Osteocyte (in vitro differentiated cells): ENCODE measurements around the gene TNFRSF1A. TPM values are rescaled to one million over a fixed set of nuclear protein-coding genes. Genes with fewer than 3 reads are reported as not detected.
A peak's percentile ranks its signal among the peaks of the same experiment; 100 is the strongest.

Source experiments
- DNase-seq: peaks from one replicate; pipeline ENCODE4 v3.0.0; 2021; ENCODE audit warnings: mixed read lengths; ENCODE audit not compliant: unreplicated experiment; ENCODE audit errors: extremely low spot score
- H3K27ac Mint-ChIP-seq: one replicate; pipeline ENCODE4 v1.8.0; 2021; ENCODE audit warnings: mild to moderate bottlenecking, mixed read lengths; ENCODE audit not compliant: unreplicated experiment
- H3K27me3 Mint-ChIP-seq: one replicate; pipeline ENCODE4 v1.8.0; 2021; ENCODE audit warnings: mixed read lengths; ENCODE audit not compliant: unreplicated experiment
- H3K36me3 Mint-ChIP-seq: one replicate; pipeline ENCODE4 v1.8.0; 2021; ENCODE audit warnings: mixed read lengths; ENCODE audit not compliant: unreplicated experiment
- H3K4me1 Mint-ChIP-seq: one replicate; pipeline ENCODE4 v1.8.0; 2021; ENCODE audit warnings: mixed read lengths; ENCODE audit not compliant: unreplicated experiment
- H3K4me3 Mint-ChIP-seq: one replicate; pipeline ENCODE4 v1.8.0; 2021; ENCODE audit warnings: mild to moderate bottlenecking, moderate library complexity, mixed read lengths; ENCODE audit not compliant: unreplicated experiment
- H3K9me3 Mint-ChIP-seq: one replicate; pipeline ENCODE4 v1.8.0; 2021; ENCODE audit warnings: mixed read lengths; ENCODE audit not compliant: unreplicated experiment
- CTCF ChIP-seq: fragments of 200-600 bp; sonication (generic); IDR thresholded peaks from 2 replicates; pipeline ENCODE4 v1.5.0; 2021; ENCODE audit warnings: antibody characterized with exemption, mild to moderate bottlenecking, moderate library complexity
- total RNA-seq: library from RNA; stranded (reverse); gene quantifications from 2 replicates; pipeline ENCODE4 v1.2.1, GENCODE V29; 2021

Gene TNFRSF1A
- total RNA-seq, 1 donor from 2014 or later = 170 TPM

GRCh38 chr12:6367065-6367968 lies 25.4 kb upstream of the TNFRSF1A start:
- Mint-ChIP-seq H3K4me3 (no peak overlapping the region), H3K9me3 (no peaks in the 10 kb centered on the region), H3K27ac (no peak overlapping the region), H3K36me3 (no peaks in the 10 kb centered on the region), H3K27me3 (no peaks in the 10 kb centered on the region), H3K4me1 (peaks cover 43% of the 10 kb centered on the region)
- no peak for DNase-seq
- TF ChIP-seq CTCF = peak; percentile 32

DNA sequence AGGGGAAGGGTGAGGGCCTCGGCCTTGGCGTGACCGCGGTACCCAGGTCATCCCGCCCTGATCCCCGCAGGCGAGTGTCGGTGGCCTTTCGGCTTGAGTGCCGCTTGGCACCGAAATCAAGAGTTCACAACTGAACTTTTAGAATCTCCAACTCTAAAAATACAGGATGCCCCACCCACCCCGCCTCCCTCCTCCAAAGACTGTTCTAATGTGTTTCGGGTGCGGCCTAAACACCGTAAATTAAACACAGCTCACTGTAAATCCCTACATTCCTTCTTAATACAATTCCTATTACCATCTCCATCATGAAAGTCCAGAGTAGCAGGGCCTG lies 22.1 kb upstream of the TNFRSF1A start:
- no peaks in the 10 kb centered on the region for H3K27me3 Mint-ChIP-seq
- no peaks in the 10 kb centered on the region for H3K9me3 Mint-ChIP-seq
- no peak for DNase-seq
- H3K27ac Mint-ChIP-seq = no peak overlapping the region
- H3K4me1 Mint-ChIP-seq = peaks cover 38% of the 10 kb centered on the region
- no peaks in the 10 kb centered on the region for H3K36me3 Mint-ChIP-seq
- TF ChIP-seq CTCF = no peak
- H3K4me3 Mint-ChIP-seq = no peak overlapping the region

- no peak for DNase-seq
- H3K4me1 Mint-ChIP-seq = peaks cover 35% of the 10 kb centered on the region
Measured at GRCh38 chr12:6363330-6364043, 21.6 kb upstream of the TNFRSF1A start.

GRCh38 chr12:6363010-6363329 lies 21.1 kb upstream of the TNFRSF1A start:
- no peak for TF ChIP-seq CTCF
- H3K4me3 Mint-ChIP-seq = no peak overlapping the region
- DNase-seq = no peak
- H3K9me3 Mint-ChIP-seq = no peaks in the 10 kb centered on the region
- no peak overlapping the region for H3K27ac Mint-ChIP-seq
- H3K27me3 Mint-ChIP-seq = no peaks in the 10 kb centered on the region
- peaks cover 40% of the 10 kb centered on the region for H3K4me1 Mint-ChIP-seq
- H3K36me3 Mint-ChIP-seq = no peaks in the 10 kb centered on the region

More at GRCh38 chr12:6363330-6364043, 21.6 kb upstream of the TNFRSF1A start:
- Mint-ChIP-seq H3K9me3 (no peaks in the 10 kb centered on the region), H3K4me3 (no peak overlapping the region), H3K36me3 (no peaks in the 10 kb centered on the region), H3K27me3 (no peaks in the 10 kb centered on the region), H3K27ac (no peak overlapping the region)
- TF ChIP-seq CTCF = no peak

- no peak for TF ChIP-seq CTCF
- no peaks in the 10 kb centered on the region for H3K27me3 Mint-ChIP-seq
- no peak for DNase-seq
- peak overlapping the region; percentile 90 for H3K27ac Mint-ChIP-seq
- H3K4me3 Mint-ChIP-seq = no peak overlapping the region
- peaks cover 41% of the 10 kb centered on the region for H3K4me1 Mint-ChIP-seq
- no peaks in the 10 kb centered on the region for H3K36me3 Mint-ChIP-seq
- no peaks in the 10 kb centered on the region for H3K9me3 Mint-ChIP-seq
Measured at GRCh38 chr12:6362403-6362802, 20.5 kb upstream of the TNFRSF1A start.
